ENCODE measurements around the gene MAP1LC3B2.

- TF ChIP-seq POLR2AphosphoS5 (IDR thresholded peaks at IDR 0.05) (no peak), CTCF (IDR thresholded peaks at IDR 0.05) (no peak), POLR2A (IDR thresholded peaks at IDR 0.05) (no peak), EP300 (IDR thresholded peaks at IDR 0.05) (no peak)
Measured at GRCh38 chr12:116619246-116619645, 60.1 kb downstream of the MAP1LC3B2 start.

Data from gastroesophageal sphincter (tissue), 3 donors.